ENCODE measurements around the gene SBSN.

SBSN gene

DNA sequence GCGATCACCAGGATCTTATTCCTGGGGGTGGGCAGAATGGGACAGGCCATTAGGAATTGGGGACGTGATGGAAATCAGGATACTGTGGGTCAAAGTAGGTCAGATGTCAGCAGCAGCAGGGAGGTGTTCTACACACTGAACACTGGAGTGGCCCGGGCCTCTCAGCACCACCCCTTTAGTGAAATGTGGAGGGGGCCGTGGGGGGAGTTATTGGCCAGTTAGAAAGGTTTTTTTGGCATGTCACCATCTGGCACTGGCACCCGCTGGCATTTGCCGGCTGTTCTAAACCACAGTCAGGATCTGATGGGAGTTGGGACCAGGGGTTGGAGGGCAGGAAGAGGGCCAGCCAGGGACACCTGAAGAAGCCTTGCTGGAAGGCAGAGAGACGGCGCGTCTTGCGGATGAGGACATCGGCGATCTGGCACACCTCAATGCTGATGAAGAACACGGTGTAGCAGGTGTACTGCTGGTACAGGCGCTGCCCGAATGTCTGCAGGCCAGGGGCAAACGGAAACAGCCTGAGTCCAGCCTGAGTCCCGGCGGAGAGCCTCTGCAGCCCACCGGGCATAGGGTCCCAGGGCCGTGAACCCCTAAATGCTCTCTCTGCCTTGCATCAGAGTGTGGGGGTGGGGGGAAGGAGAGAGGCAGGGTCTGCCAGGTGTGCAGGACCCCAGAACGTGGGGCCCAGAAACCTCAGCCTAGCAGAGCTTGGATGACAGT is 23.1 kb upstream of the SBSN start:
- no peak overlapping the region for H3K9ac ChIP-seq (ENCODE audit: low read depth, low read length)
- H3K27me3 ChIP-seq (ENCODE audit: insufficient read depth, low read length): peaks cover 5% of the 10 kb centered on the region; the same call in 1 of the 2 replicates
- no peak overlapping the region for H3K4me3 ChIP-seq (ENCODE audit: low read length)
- no peaks in the 10 kb centered on the region for H3K9me3 ChIP-seq (ENCODE audit: insufficient read depth, low read depth, low read length)
- H3K36me3 ChIP-seq (ENCODE audit: insufficient read depth, low read depth, low read length): peaks cover 29% of the 10 kb centered on the region
- no peak overlapping the region for H3K27ac ChIP-seq (ENCODE audit: low read length)
- H3K4me1 ChIP-seq (ENCODE audit: insufficient read depth, low read length): peaks cover 3% of the 10 kb centered on the region; the same call in 1 of the 2 replicates

DNA sequence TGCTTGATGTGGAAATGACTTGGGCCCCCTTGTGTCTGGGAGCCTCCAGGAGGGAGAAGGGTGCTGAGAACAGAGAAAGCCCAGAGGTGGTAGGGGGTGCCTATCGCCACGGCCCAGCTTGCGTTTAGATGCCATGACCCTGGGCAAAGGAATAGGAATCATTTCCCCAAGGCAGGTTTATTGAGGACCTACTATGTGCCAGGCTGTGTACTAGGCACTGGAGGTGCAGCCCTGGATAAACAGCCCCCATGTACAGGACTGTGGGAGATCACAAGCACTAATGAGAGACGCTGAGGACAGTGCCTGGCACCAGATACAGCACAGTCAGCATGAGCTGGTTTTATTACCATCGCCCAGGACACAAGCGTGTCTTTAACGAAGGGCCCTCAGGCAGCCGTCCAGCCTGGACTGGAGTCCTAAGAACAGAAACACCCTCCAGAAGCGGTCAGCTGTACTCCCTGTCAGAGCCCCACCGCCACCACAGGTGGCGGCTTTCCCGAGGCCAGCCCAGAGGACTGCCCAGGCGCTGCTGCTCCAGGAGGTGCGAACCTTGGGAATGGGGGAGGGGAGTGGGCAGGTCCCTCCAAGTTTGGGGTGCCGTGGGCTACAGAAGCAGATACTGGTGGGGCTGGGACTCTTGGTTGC is 21.9 kb upstream of the SBSN start:
- peaks cover 29% of the 10 kb centered on the region for H3K36me3 ChIP-seq (ENCODE audit: insufficient read depth, low read depth, low read length)
- no peaks in the 10 kb centered on the region for H3K9me3 ChIP-seq (ENCODE audit: insufficient read depth, low read depth, low read length)
- no peak overlapping the region for H3K9ac ChIP-seq (ENCODE audit: low read depth, low read length)
- no peak overlapping the region for H3K27ac ChIP-seq (ENCODE audit: low read length)
- H3K27me3 ChIP-seq (ENCODE audit: insufficient read depth, low read length): no peaks in the 10 kb centered on the region; the same call in 1 of the 2 replicates
- peaks cover 3% of the 10 kb centered on the region; the same call in 1 of the 2 replicates for H3K4me1 ChIP-seq (ENCODE audit: insufficient read depth, low read length)
- H3K4me3 ChIP-seq (ENCODE audit: low read length): no peak overlapping the region

DNA sequence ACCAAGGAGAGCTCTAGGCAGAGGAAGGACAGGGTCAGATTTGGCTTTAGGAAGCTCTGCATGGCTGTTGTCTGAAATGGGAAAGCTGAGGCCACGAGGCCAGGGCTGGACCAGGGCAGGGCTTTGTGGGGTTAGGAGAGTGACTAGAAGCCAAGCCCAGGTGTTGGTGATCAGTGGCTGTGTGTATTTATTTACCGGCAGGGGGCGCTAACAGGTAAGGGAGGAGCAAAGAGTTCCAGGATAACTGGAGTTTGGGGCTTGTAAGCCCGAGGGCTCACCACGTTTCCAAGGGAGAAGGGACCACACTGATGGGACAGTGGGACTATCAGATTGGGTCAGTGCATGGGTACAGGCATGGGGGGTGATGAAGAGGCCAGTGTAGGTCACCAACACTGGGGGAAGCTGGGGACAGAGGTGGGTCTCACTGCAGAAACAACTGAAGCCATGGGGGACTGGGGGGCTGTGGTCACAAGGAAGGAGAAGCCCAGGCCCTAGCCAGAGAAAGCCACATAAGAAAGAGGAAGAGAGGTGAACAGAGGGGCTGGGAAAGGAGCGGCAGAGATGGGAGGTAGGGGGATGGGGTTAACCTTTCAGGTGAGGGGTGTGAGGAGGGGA is 21.2 kb upstream of the SBSN start:
- Histone ChIP-seq H3K9ac (ENCODE audit: low read depth, low read length) (no peak overlapping the region), H3K4me3 (ENCODE audit: low read length) (no peak overlapping the region), H3K9me3 (ENCODE audit: insufficient read depth, low read depth, low read length) (no peaks in the 10 kb centered on the region), H3K27me3 (ENCODE audit: insufficient read depth, low read length) (no peaks in the 10 kb centered on the region; the same call in 1 of the 2 replicates), H3K4me1 (ENCODE audit: insufficient read depth, low read length) (peaks cover 6% of the 10 kb centered on the region; the same call in 1 of the 2 replicates), H3K27ac (ENCODE audit: low read length) (no peak overlapping the region), H3K36me3 (ENCODE audit: insufficient read depth, low read depth, low read length) (peaks cover 29% of the 10 kb centered on the region)

DNA sequence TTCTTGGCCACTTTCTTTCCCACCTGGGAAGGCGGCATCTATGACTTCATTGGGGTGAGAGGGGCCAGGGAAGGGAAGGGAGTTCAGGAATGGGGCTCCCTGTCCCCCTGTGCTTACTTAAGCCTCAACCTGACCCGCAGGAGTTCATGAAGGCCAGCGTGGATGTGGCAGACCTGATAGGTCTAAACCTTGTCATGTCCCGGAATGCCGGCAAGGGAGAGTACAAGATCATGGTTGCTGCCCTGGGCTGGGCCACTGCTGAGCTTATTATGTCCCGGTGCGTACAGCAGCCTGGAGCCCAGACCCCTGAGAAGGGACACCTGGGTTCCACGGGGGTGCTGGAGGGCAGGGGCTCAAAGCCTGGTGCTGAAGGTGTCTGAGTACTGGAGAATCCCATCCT is 18.4 kb upstream of the SBSN start:
- Histone ChIP-seq H3K4me3 (ENCODE audit: low read length) (peak overlapping the region; percentile 99), H3K36me3 (ENCODE audit: insufficient read depth, low read depth, low read length) (peaks cover 43% of the 10 kb centered on the region), H3K27ac (ENCODE audit: low read length) (no peak overlapping the region)

DNA sequence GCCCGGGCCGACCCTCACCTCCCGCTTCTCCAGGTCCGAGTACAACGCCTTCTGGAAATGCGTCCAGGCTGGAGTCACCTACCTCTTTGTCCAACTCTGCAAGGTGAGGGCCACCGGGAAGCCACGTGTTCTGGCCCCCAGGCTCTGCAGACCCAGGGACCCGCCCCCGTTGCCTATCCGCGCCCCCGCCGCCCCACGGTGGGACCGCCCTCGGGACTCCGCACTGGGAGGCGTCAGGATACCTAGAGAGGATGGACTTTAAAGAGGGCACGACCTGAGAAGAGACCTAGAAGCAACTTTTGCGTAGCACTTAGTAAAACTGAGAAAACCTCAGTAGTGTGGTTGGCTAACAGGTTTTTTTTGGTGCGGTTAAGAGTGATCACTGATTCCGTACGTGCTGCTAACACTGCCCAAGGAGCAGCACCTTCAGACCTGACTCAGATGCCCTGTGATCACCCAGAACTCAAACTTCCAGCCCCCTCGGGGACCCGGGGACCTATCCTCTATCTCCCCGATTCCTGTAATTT is 17.8 kb upstream of the SBSN start:
- Histone ChIP-seq H3K36me3 (ENCODE audit: insufficient read depth, low read depth, low read length) (peaks cover 45% of the 10 kb centered on the region), H3K4me1 (ENCODE audit: insufficient read depth, low read length) (peaks cover 7% of the 10 kb centered on the region; the same call in 1 of the 2 replicates), H3K4me3 (ENCODE audit: low read length) (peak overlapping the region; percentile 99), H3K9me3 (ENCODE audit: insufficient read depth, low read depth, low read length) (no peaks in the 10 kb centered on the region), H3K9ac (ENCODE audit: low read depth, low read length) (peak overlapping the region; percentile 97), H3K27ac (ENCODE audit: low read length) (peak overlapping the region; percentile 82), H3K27me3 (ENCODE audit: insufficient read depth, low read length) (no peaks in the 10 kb centered on the region)

More for the DNA sequence above, 18.4 kb upstream of the SBSN start:
- Histone ChIP-seq H3K27me3 (ENCODE audit: insufficient read depth, low read length) (no peaks in the 10 kb centered on the region), H3K9me3 (ENCODE audit: insufficient read depth, low read depth, low read length) (no peaks in the 10 kb centered on the region), H3K9ac (ENCODE audit: low read depth, low read length) (peak overlapping the region; percentile 97; the same call in 1 of the 2 replicates), H3K4me1 (ENCODE audit: insufficient read depth, low read length) (peaks cover 7% of the 10 kb centered on the region; the same call in 1 of the 2 replicates)

DNA sequence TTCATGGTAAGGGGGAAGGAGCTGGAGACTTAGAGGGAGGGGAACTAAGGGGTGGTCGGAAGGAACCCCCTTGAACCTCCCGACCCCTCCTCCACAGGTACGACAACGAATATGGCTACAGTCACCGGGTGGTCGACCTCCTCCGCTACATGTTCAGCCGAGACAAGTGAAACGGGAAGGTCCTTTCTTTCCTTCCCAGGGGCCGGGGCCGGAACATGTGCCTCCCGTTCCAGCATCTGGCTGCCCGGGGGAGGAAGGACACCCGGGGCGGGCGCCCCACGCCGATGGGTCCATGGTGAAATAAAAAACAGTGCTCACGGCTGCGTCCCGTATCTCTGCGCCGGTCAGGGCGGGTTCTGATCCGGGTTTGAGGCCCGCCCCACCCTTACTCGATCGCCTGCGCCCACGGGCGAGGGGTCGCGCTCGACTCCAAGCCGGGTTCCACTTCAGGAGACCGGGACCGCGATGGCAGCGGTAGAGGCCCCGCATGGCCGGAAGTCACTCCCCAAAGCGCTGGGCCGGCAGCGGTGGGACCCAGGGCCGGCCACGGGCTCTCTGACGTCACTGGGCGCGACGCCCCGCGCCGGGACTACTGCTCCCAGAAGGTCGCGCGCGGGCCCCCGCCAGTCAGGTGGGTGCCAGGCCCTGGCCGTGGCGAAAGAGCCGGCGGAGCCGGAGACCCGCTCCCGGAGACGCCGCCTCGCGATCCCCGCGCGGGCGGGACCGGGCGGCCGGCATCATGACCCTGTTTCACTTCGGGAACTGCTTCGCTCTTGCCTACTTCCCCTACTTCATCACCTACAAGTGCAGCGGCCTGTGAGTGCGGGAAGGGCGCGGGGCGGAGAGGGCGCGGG is 17.1 kb upstream of the SBSN start, which contains the start of gene TMEM147:
TMEM147 (plus strand) TSS at position 626 of the 854 bp plus-strand sequence; CDS start at position 740, 114 bp downstream.
- peaks cover 7% of the 10 kb centered on the region; the same call in 1 of the 2 replicates for H3K4me1 ChIP-seq (ENCODE audit: insufficient read depth, low read length)
- no peaks in the 10 kb centered on the region for H3K9me3 ChIP-seq (ENCODE audit: insufficient read depth, low read depth, low read length)
- no peaks in the 10 kb centered on the region for H3K27me3 ChIP-seq (ENCODE audit: insufficient read depth, low read length)
- peak within 1 kb of the TSS; percentile 97 for H3K9ac ChIP-seq (ENCODE audit: low read depth, low read length)
- peaks cover 45% of the 10 kb centered on the region for H3K36me3 ChIP-seq (ENCODE audit: insufficient read depth, low read depth, low read length)
- H3K27ac ChIP-seq (ENCODE audit: low read length): peak within 1 kb of the TSS; percentile 82
- peak within 1 kb of the TSS; percentile 99 for H3K4me3 ChIP-seq (ENCODE audit: low read length)

DNA sequence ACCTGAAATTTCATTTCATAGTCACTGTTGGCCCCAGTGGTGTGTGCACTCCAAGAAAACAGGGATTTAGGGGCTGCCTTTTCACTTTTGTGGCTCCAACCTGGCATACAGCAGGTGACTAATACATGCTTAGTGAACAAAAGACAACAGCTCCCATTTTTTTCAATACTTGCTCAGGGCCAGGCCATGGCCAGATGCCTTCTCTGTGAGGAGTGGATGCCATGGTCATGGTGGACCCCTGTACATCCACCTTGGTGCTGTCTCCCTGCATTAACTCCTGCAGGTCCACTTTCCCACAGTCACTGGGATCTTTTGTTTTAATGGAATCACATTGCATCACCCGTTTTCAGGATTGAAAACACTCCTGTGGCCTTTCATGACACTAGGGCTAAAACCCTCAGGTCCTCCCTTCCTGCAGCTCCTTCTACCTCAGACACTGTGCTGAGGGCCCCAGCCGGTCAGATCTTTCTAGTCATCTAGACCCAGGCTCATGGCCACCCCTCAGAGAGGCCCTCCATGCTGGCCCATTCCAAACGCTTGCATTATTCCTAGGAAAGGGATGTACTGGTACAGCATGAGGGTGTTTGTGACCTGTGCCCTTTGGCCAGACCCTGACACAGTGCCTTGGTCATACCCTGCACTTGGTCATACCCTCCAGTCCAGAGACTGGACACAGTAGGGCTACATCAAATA is 16.1 kb upstream of the SBSN start:
- H3K4me3 ChIP-seq (ENCODE audit: low read length): peak overlapping the region; percentile 99
- H3K4me1 ChIP-seq (ENCODE audit: insufficient read depth, low read length): peaks cover 9% of the 10 kb centered on the region; the same call in 1 of the 2 replicates
- H3K9ac ChIP-seq (ENCODE audit: low read depth, low read length): peak overlapping the region; percentile 97
- peaks cover 44% of the 10 kb centered on the region for H3K36me3 ChIP-seq (ENCODE audit: insufficient read depth, low read depth, low read length)
- H3K27ac ChIP-seq (ENCODE audit: low read length): no peak overlapping the region
- no peaks in the 10 kb centered on the region for H3K27me3 ChIP-seq (ENCODE audit: insufficient read depth, low read length)
- H3K9me3 ChIP-seq (ENCODE audit: insufficient read depth, low read depth, low read length): no peaks in the 10 kb centered on the region

DNA sequence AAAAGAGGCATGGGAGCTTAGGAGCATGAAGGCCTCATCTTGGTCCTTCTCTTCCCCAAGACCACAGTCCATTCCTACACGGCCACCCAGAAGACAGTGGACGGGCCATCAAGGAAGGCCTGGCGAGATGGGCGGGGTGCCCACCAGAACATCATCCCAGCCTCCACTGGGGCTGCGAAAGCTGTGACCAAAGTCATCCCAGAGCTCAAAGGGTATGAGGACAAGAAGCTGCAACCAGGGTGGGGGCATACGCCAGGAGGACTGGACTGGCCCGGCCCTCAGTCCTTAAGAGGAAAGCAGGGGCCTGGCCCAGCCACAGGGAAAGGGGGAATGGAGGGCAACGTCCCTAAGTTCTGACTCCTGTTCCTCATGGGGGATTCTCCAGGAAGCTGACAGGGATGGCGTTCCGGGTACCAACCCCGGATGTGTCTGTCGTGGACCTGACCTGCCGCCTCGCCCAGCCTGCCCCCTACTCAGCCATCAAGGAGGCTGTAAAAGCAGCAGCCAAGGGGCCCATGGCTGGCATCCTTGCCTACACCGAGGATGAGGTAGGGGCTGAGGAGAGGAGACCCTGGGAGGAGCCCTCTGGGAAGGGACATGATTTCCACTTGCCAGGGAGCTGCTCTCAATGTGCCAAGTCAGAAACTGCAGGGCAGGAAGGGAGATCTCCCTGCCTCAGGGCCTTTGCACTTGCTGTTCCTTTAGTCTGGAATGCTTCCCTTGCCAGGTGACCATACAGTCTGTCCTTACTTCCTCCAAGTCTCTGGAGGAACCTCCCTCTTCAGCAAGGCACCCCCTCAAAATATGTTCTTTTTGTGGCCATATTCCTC is 15.4 kb upstream of the SBSN start:
- H3K36me3 ChIP-seq (ENCODE audit: insufficient read depth, low read depth, low read length): peaks cover 44% of the 10 kb centered on the region
- H3K4me1 ChIP-seq (ENCODE audit: insufficient read depth, low read length): peaks cover 10% of the 10 kb centered on the region; the same call in 1 of the 2 replicates
- no peak overlapping the region for H3K4me3 ChIP-seq (ENCODE audit: low read length)
- no peaks in the 10 kb centered on the region for H3K9me3 ChIP-seq (ENCODE audit: insufficient read depth, low read depth, low read length)
- no peak overlapping the region for H3K9ac ChIP-seq (ENCODE audit: low read depth, low read length)
- H3K27ac ChIP-seq (ENCODE audit: low read length): no peak overlapping the region
- no peaks in the 10 kb centered on the region for H3K27me3 ChIP-seq (ENCODE audit: insufficient read depth, low read length)

DNA sequence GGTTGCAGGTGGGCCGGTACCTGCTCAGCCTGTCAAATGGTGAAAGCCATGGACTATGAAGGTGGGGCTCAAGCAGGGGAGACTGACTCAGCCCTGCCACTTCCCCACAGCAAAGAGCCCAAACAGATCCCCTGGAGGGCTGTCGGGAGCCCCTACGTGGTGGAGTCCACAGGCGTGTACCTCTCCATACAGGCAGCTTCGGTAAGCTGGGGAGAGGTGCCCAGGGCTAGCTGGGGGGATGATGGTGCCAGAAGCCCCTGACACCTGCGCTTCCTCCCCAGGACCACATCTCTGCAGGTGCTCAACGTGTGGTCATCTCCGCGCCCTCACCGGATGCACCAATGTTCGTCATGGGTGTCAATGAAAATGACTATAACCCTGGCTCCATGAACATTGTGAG is 14.1 kb upstream of the SBSN start:
- Histone ChIP-seq H3K9ac (ENCODE audit: low read depth, low read length) (no peak overlapping the region), H3K27ac (ENCODE audit: low read length) (no peak overlapping the region), H3K36me3 (ENCODE audit: insufficient read depth, low read depth, low read length) (peaks cover 35% of the 10 kb centered on the region), H3K9me3 (ENCODE audit: insufficient read depth, low read depth, low read length) (no peaks in the 10 kb centered on the region), H3K27me3 (ENCODE audit: insufficient read depth, low read length) (no peaks in the 10 kb centered on the region), H3K4me1 (ENCODE audit: insufficient read depth, low read length) (peaks cover 10% of the 10 kb centered on the region), H3K4me3 (ENCODE audit: low read length) (no peak overlapping the region)

DNA sequence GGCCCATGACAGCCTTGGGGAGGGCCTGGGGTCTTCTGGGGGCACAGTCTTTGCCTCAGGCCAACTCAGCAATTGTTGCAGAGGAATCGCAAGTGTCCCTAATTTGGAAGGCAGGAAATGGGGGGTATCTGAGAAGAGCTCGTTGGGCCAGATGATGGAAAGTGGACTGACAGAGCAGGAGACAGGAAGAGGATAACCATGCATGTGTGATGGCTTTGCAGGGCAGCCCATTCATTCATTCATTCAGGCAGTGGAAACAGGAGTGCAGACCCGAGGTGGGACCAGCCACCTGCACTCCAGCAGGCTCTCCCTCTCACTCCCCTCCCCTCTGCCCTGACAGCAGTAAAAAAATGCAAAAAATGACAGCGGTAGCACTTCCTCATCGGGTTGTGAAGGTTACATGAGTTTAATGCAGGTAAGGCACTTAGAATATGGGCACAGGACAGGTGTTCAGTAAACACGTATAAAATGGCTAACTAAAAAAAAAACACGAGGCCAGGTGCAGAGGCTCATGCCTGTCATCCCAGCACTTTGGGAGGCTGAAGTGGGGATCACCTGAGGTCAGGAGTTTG is 12.3 kb upstream of the SBSN start:
- Histone ChIP-seq H3K9me3 (ENCODE audit: insufficient read depth, low read depth, low read length) (no peaks in the 10 kb centered on the region), H3K36me3 (ENCODE audit: insufficient read depth, low read depth, low read length) (peaks cover 29% of the 10 kb centered on the region), H3K4me3 (ENCODE audit: low read length) (no peak overlapping the region), H3K9ac (ENCODE audit: low read depth, low read length) (no peak overlapping the region), H3K4me1 (ENCODE audit: insufficient read depth, low read length) (peaks cover 11% of the 10 kb centered on the region; the same call in 1 of the 2 replicates), H3K27me3 (ENCODE audit: insufficient read depth, low read length) (no peaks in the 10 kb centered on the region), H3K27ac (ENCODE audit: low read length) (no peak overlapping the region)
